ENCODE results near the gene KCNAB2.
"Not testable (repeated sequence)": the region's sequence is repeated elsewhere in the genome, so short reads cannot be mapped to it uniquely, and the experiment has no call there.

Gene KCNAB2

GRCh38 chr1:6010554-6010953, 35.1 kb upstream of the KCNAB2 start:
- DNase-seq (ENCODE audit: low read depth, low spot score): no peak

GRCh38 chr1:6011161-6011945, 34.3 kb upstream of the KCNAB2 start:
- DNase-seq (ENCODE audit: low read depth, low spot score): no peak

- DNase-seq (ENCODE audit: low read depth, low spot score): no peak
These were observed 33.8 kb upstream of the KCNAB2 start for GRCh38 chr1:6011946-6012258.

GRCh38 chr1:6012529-6013318, 33.0 kb upstream of the KCNAB2 start:
- DNase-seq (ENCODE audit: low read depth, low spot score): no peak

- no peak for DNase-seq (ENCODE audit: low read depth, low spot score)
These were observed 32.2 kb upstream of the KCNAB2 start for GRCh38 chr1:6013491-6013890.

- DNase-seq (ENCODE audit: low read depth, low spot score): no peak
These were observed 31.3 kb upstream of the KCNAB2 start for GRCh38 chr1:6014130-6014999.

- DNase-seq (ENCODE audit: low read depth, low spot score): peak; percentile 84
These were observed 29.4 kb upstream of the KCNAB2 start for GRCh38 chr1:6016191-6016865.

- DNase-seq (ENCODE audit: low read depth, low spot score): not testable (repeated sequence)
These were observed 28.0 kb upstream of the KCNAB2 start for GRCh38 chr1:6017654-6018053.

- DNase-seq (ENCODE audit: low read depth, low spot score): no peak
These were observed 26.4 kb upstream of the KCNAB2 start for GRCh38 chr1:6019166-6019845.

GRCh38 chr1:6022193-6022592, 23.5 kb upstream of the KCNAB2 start:
- no peak for DNase-seq (ENCODE audit: low read depth, low spot score)

- no peak for DNase-seq (ENCODE audit: low read depth, low spot score)
These were observed 22.3 kb upstream of the KCNAB2 start for GRCh38 chr1:6023346-6023745.

- no peak for DNase-seq (ENCODE audit: low read depth, low spot score)
These were observed 21.3 kb upstream of the KCNAB2 start for GRCh38 chr1:6024376-6024775.

GRCh38 chr1:6025269-6026094, 20.2 kb upstream of the KCNAB2 start:
- DNase-seq (ENCODE audit: low read depth, low spot score): peak; percentile 38

GRCh38 chr1:6026095-6026809, 19.4 kb upstream of the KCNAB2 start:
- peak; percentile 54 for DNase-seq (ENCODE audit: low read depth, low spot score)

GRCh38 chr1:6027591-6027990, 18.1 kb upstream of the KCNAB2 start:
- DNase-seq (ENCODE audit: low read depth, low spot score): no peak

GRCh38 chr1:6028042-6028850, 17.4 kb upstream of the KCNAB2 start:
- no peak for DNase-seq (ENCODE audit: low read depth, low spot score)

- no peak for DNase-seq (ENCODE audit: low read depth, low spot score)
These were observed 16.3 kb upstream of the KCNAB2 start for GRCh38 chr1:6029351-6029750.

GRCh38 chr1:6030132-6030531, 15.6 kb upstream of the KCNAB2 start:
- no peak for DNase-seq (ENCODE audit: low read depth, low spot score)

Data from astrocyte of the hippocampus (primary cell).